Loucy (cell line): Measurements from ENCODE around the gene ENTPD7.

Experiments
- H2AFZ ChIP-seq: fragments of 200-600 bp; sonication (generic); 2 replicates; pipeline ENCODE4 v1.6.0; 2016; ENCODE audit warnings: antibody characterized with exemption, mild to moderate bottlenecking, low read length, moderate library complexity
- H3F3A ChIP-seq: fragments of 200-600 bp; 2 replicates; pipeline ENCODE4 v1.6.0; 2016; ENCODE audit warnings: antibody characterized with exemption, low read depth, mild to moderate bottlenecking
- H3K27me3 ChIP-seq: fragments of 200-600 bp; sonication (generic); 2 replicates; pipeline ENCODE4 v1.6.1; 2014; ENCODE audit warnings: low read length, mild to moderate bottlenecking; ENCODE audit not compliant: insufficient read depth, poor library complexity, severe bottlenecking
- H3K36me3 ChIP-seq: fragments of 200-600 bp; sonication (generic); 2 replicates; pipeline ENCODE4 v1.6.1; 2016; ENCODE audit warnings: low read length; ENCODE audit not compliant: insufficient read depth
- H3K4me1 ChIP-seq: fragments of 200-600 bp; sonication (generic); 2 replicates; pipeline ENCODE4 v1.5.1; 2014; ENCODE audit warnings: low read length, mild to moderate bottlenecking; ENCODE audit not compliant: insufficient read depth, poor library complexity, severe bottlenecking
- H3K4me2 ChIP-seq: fragments of 200-600 bp; sonication (generic); 2 replicates; pipeline ENCODE4 v1.6.0; 2014; ENCODE audit warnings: antibody characterized with exemption, low read length, low read depth, mild to moderate bottlenecking; ENCODE audit not compliant: poor library complexity, severe bottlenecking
- H3K4me3 ChIP-seq: fragments of 200-600 bp; sonication (generic); 2 replicates; pipeline ENCODE4 v1.5.1; 2014; ENCODE audit warnings: low read length, mild to moderate bottlenecking, mixed read lengths; ENCODE audit not compliant: poor library complexity, severe bottlenecking
- H3K79me2 ChIP-seq: fragments of 200-600 bp; sonication (generic); 2 replicates; pipeline ENCODE4 v1.6.1; 2014; ENCODE audit warnings: low read length; ENCODE audit not compliant: insufficient read depth
- H3K9ac ChIP-seq: fragments of 200-600 bp; sonication (generic); 2 replicates; pipeline ENCODE4 v1.6.0; 2014; ENCODE audit warnings: mild to moderate bottlenecking, low read depth, low read length, moderate library complexity; ENCODE audit not compliant: poor library complexity, severe bottlenecking
- H3K9me2 ChIP-seq: fragments of 200-600 bp; sonication (generic); replicated peaks from 2 replicates; pipeline ENCODE4 v1.6.1; 2016; ENCODE audit warnings: low read depth, low read length, mixed read lengths
- H3K9me3 ChIP-seq: fragments of 200-600 bp; sonication (generic); 2 replicates; pipeline ENCODE4 v1.6.1; 2014; ENCODE audit warnings: mild to moderate bottlenecking, antibody characterized with exemption, low read length, low read depth; ENCODE audit not compliant: insufficient read depth
- H4K20me1 ChIP-seq: fragments of 200-600 bp; sonication (generic); 2 replicates; pipeline ENCODE4 v1.6.0; 2014; ENCODE audit warnings: antibody characterized with exemption, low read length, mild to moderate bottlenecking; ENCODE audit not compliant: insufficient read depth, poor library complexity, severe bottlenecking
- CTCF ChIP-seq: fragments of 200-600 bp; sonication (generic); conservative IDR thresholded peaks from 2 replicates; pipeline ENCODE4 v1.5.1; 2014; ENCODE audit warnings: mild to moderate bottlenecking, antibody characterized with exemption, low read length
- EZH2phosphoT487 ChIP-seq: fragments of 200-600 bp; IDR thresholded peaks from 2 replicates; pipeline ENCODE4 v1.6.1; 2018; ENCODE audit warnings: antibody characterized with exemption, mild to moderate bottlenecking, moderate library complexity, borderline replicate concordance

Gene ENTPD7

DNA sequence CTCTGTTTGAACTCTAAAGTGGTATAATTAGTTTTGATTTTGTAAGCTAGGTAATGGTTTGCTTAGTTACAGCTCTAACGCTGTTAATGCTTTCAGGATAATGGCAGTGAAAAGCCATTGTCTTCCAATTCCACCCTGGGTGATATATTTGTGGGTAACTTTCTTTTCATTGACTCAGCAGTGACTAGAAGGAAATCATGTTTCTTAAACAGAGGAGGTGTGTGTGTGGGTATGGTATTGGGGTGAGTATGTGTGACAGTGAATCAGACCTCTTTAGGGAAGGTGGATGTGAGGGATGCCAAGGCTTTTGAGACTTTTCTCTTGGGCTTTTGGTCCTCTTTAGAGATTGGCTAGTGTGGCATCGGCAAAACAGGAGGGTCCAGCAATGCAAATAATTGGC lies 13.6 kb downstream of the ENTPD7 start:
- Histone ChIP-seq H2AFZ (no peak overlapping the region), H3K4me1 (no peaks in the 10 kb centered on the region)

DNA sequence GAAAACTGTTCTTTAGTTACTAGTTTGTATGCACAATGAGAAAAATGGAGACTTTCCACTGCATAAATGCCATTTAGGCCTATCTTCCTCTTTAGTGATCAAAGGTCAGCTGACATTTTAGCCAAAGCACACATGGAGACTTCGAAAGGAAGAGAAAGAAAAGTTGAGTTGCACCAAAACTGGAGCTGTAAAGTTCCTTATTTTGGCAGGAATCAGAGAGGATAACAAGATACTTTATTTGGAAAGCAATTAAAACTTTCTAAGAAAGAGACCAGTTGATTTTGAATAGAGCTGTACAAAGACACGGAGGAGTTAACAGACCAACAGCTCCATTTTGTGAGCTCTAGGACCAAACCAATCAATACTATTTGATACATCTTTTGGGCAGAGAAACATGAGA lies 14.2 kb downstream of the ENTPD7 start:
- H3K9ac ChIP-seq: no peak overlapping the region
- no peaks in the 10 kb centered on the region for H4K20me1 ChIP-seq
- H3K4me1 ChIP-seq: no peaks in the 10 kb centered on the region
- H3K27me3 ChIP-seq: no peaks in the 10 kb centered on the region
- H3K4me2 ChIP-seq: no peak overlapping the region
- H3F3A ChIP-seq: no peaks in the 10 kb centered on the region
- no peaks in the 10 kb centered on the region for H3K9me2 ChIP-seq
- no peak overlapping the region for H2AFZ ChIP-seq
- no peak for TF ChIP-seq CTCF
- no peak for TF ChIP-seq EZH2phosphoT487
- no peak overlapping the region for H3K4me3 ChIP-seq
- H3K79me2 ChIP-seq: no peaks in the 10 kb centered on the region
- H3K36me3 ChIP-seq: no peaks in the 10 kb centered on the region
- H3K9me3 ChIP-seq: no peaks in the 10 kb centered on the region

More for the DNA sequence above, 13.6 kb downstream of the ENTPD7 start:
- H4K20me1 ChIP-seq: no peaks in the 10 kb centered on the region
- no peak overlapping the region for H3K9ac ChIP-seq
- no peaks in the 10 kb centered on the region for H3K36me3 ChIP-seq
- H3K9me3 ChIP-seq: no peaks in the 10 kb centered on the region
- TF ChIP-seq CTCF (no peak), EZH2phosphoT487 (no peak)
- H3K79me2 ChIP-seq: no peaks in the 10 kb centered on the region
- no peaks in the 10 kb centered on the region for H3F3A ChIP-seq
- H3K4me2 ChIP-seq: no peak overlapping the region
- no peaks in the 10 kb centered on the region for H3K9me2 ChIP-seq
- no peak overlapping the region for H3K4me3 ChIP-seq
- H3K27me3 ChIP-seq: no peaks in the 10 kb centered on the region

DNA sequence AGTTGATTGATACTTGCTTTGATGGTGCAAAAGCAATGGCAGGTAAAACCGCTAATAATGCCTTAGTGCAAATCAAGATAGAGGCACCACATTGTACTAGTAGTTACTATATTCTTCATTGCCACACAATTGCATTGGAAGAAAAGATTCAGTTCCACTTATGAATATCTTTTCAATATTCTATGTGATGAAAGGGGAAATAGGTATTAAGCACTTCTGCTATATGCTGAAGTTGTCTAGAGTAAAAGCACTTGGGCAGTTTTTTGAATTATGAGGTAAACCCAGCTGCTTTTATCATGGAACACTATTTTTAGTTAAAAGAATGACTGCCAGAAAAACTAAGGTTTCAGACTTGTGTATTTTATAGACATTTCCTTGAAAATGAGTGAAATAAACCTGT lies 15.5 kb downstream of the ENTPD7 start:
- no peaks in the 10 kb centered on the region for H3K9me2 ChIP-seq
- no peak overlapping the region for H3K4me2 ChIP-seq
- H3K27me3 ChIP-seq: no peaks in the 10 kb centered on the region
- no peak overlapping the region for H3K4me3 ChIP-seq
- H3K9ac ChIP-seq: no peak overlapping the region
- H4K20me1 ChIP-seq: no peaks in the 10 kb centered on the region
- peaks cover 2% of the 10 kb centered on the region; the same call in 1 of the 2 replicates for H3K36me3 ChIP-seq
- H3K79me2 ChIP-seq: no peaks in the 10 kb centered on the region
- H2AFZ ChIP-seq: no peak overlapping the region
- H3K4me1 ChIP-seq: peaks cover 7% of the 10 kb centered on the region
- H3F3A ChIP-seq: no peaks in the 10 kb centered on the region
- TF ChIP-seq EZH2phosphoT487: no peak
- no peak for TF ChIP-seq CTCF
- no peaks in the 10 kb centered on the region for H3K9me3 ChIP-seq
